Activated CD8-positive, alpha-beta memory T cell treated with anti-CD3 and anti-CD28 coated beads for 1 hour (primary cell): ENCODE results near the gene FBXO44.
"Not testable (repeated sequence)": the region's sequence is repeated elsewhere in the genome, so short reads cannot be mapped to it uniquely, and the experiment has no call there.

Experiments
- DNase-seq, 2 donors: peaks; one replicate each; pipeline ENCODE4 v3.0.0-alpha.2; 2020; ENCODE audit warnings: low read depth in 1 of 2; ENCODE audit errors: extremely low read depth in 1 of 2

Gene FBXO44

GRCh38 chr1:11654137-11654938 is at the start of gene FBXO44, which contains the start of gene FBXO2:
TSS of gene FBXO44 (plus strand) at chr1:11654877. CDS start at chr1:11655836, 959 bp downstream.
TSS of gene FBXO2 (minus strand) at chr1:11654429. CDS start at chr1:11654340, 89 bp downstream.
- DNase-seq = peak in 1 of 2 donors; percentile 58

- no peak for DNase-seq
These were observed 47.9 kb upstream of the FBXO44 start for GRCh38 chr1:11606775-11607174.

- DNase-seq = not testable (repeated sequence)
These were observed 46.0 kb upstream of the FBXO44 start for GRCh38 chr1:11608596-11609130.

GRCh38 chr1:11609378-11609777 is 45.3 kb upstream of the FBXO44 start:
- not testable (repeated sequence) for DNase-seq

GRCh38 chr1:11610629-11611180 is 44.0 kb upstream of the FBXO44 start:
- DNase-seq = no peak

- no peak for DNase-seq
These were observed 42.9 kb upstream of the FBXO44 start for GRCh38 chr1:11611638-11612327.

- no peak for DNase-seq
These were observed 41.3 kb upstream of the FBXO44 start for GRCh38 chr1:11613347-11613746.

- DNase-seq = no peak
These were observed 39.6 kb upstream of the FBXO44 start for GRCh38 chr1:11615090-11615489.

GRCh38 chr1:11616766-11617165 is 37.9 kb upstream of the FBXO44 start:
- DNase-seq = no peak

GRCh38 chr1:11617314-11617713 is 37.4 kb upstream of the FBXO44 start:
- no peak for DNase-seq

- DNase-seq = no peak
These were observed 36.9 kb upstream of the FBXO44 start for GRCh38 chr1:11617741-11618140.

- DNase-seq = no peak
These were observed 34.3 kb upstream of the FBXO44 start for GRCh38 chr1:11620405-11620804.

GRCh38 chr1:11620924-11621323 is 33.8 kb upstream of the FBXO44 start:
- DNase-seq = no peak

- no peak for DNase-seq
These were observed 32.3 kb upstream of the FBXO44 start for GRCh38 chr1:11622398-11622797.

GRCh38 chr1:11623702-11624101 is 31.0 kb upstream of the FBXO44 start:
- no peak for DNase-seq

- no peak for DNase-seq
These were observed 28.1 kb upstream of the FBXO44 start for GRCh38 chr1:11626551-11626950.

- DNase-seq = no peak
These were observed 25.9 kb upstream of the FBXO44 start for GRCh38 chr1:11628767-11629166.

GRCh38 chr1:11629184-11630016 is 25.3 kb upstream of the FBXO44 start:
- no peak for DNase-seq

- no peak for DNase-seq
These were observed 20.1 kb upstream of the FBXO44 start for GRCh38 chr1:11634365-11635192.

GRCh38 chr1:11638121-11638520 is 16.6 kb upstream of the FBXO44 start:
- no peak for DNase-seq
